ENCODE results near the gene CBFA2T2.
"Not testable (repeated sequence)": the region's sequence is repeated elsewhere in the genome, so short reads cannot be mapped to it uniquely, and the experiment has no call there.

Gene CBFA2T2

GRCh38 chr20:33499355-33499754 lies 9.5 kb downstream of the CBFA2T2 start:
- TF ChIP-seq CTCF (IDR thresholded peaks at IDR 0.05; ENCODE audit: control insufficient read depth, insufficient read depth, low read depth, low read length, missing control alignments), result no peak
- no peak for DNase-seq (ENCODE audit: low read depth)
- H3K4me3 ChIP-seq (ENCODE audit: control insufficient read depth, low read depth, low read length), result no peak overlapping the region

DNA sequence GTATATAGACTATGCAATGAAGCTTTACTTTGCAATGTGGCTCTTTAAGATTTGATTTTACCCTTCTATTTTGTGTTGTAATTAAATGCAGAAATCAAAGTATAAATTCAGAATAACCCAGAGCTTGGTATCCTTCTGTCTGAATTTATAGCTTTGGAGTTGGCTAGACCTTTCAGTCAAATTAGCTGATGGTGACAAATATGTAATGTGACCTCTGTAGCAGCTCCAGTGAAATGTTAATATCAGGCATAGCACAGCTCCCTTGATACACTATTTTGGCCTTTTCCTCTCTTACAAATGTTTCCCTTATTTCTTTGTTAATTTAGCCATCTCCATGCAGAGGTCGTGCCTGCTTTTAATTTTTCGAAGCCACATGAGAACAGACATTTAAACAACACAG lies 11.1 kb downstream of the CBFA2T2 start:
- no peak for TF ChIP-seq CTCF (IDR thresholded peaks at IDR 0.05; ENCODE audit: control insufficient read depth, insufficient read depth, low read depth, low read length, missing control alignments)
- no peak for DNase-seq (ENCODE audit: low read depth)
- H3K4me3 ChIP-seq (ENCODE audit: control insufficient read depth, low read depth, low read length), result no peak overlapping the region

DNA sequence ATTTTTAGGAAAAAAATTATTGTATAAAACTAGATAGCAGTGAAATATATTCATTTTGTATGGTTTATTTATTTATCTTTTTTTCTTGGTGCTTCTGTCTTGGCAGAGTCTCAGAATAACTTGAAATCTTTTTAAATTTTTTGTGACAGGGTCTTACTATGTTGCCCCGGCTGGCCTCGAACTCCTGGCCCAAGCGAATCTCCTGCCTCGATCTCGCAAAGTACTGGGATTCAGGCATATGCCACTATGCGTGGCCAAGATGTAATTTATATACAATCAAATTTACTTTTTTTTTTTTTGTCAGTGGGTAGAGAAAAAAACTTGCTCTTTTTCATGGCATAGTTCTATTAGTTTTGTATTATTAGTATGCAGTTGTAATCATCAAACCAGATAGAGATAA lies 13.7 kb downstream of the CBFA2T2 start:
- TF ChIP-seq CTCF (IDR thresholded peaks at IDR 0.05; ENCODE audit: control insufficient read depth, insufficient read depth, low read depth, low read length, missing control alignments), result no peak
- no peak for DNase-seq (ENCODE audit: low read depth)
- no peak overlapping the region for H3K4me3 ChIP-seq (ENCODE audit: control insufficient read depth, low read depth, low read length)

DNA sequence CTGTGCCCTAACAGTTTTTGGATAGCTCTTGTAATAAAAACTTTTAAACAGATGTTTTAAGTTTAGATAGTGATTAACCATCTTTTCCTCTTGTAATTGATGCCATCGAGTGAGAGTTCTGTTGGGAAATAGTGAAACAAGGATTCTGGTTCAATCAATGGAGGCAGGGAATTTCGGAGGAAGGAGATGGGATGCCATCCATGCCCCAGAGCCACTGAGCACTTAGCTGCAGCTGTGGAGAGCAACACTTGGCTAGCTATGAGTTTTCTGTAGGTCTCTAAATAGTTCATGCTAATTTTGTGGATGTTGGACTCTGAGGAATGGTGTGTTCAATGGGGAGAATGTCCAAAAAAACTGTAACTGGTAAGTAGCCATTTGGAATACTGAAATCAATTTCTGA lies 16.7 kb downstream of the CBFA2T2 start:
- H3K4me3 ChIP-seq (ENCODE audit: control insufficient read depth, low read depth, low read length), result no peak overlapping the region
- TF ChIP-seq CTCF (IDR thresholded peaks at IDR 0.05; ENCODE audit: control insufficient read depth, insufficient read depth, low read depth, low read length, missing control alignments), result no peak
- no peak for DNase-seq (ENCODE audit: low read depth)

GRCh38 chr20:33507461-33507860 lies 17.6 kb downstream of the CBFA2T2 start:
- no peak overlapping the region for H3K4me3 ChIP-seq (ENCODE audit: control insufficient read depth, low read depth, low read length)
- TF ChIP-seq CTCF (IDR thresholded peaks at IDR 0.05; ENCODE audit: control insufficient read depth, insufficient read depth, low read depth, low read length, missing control alignments), result no peak
- DNase-seq (ENCODE audit: low read depth), result no peak

DNA sequence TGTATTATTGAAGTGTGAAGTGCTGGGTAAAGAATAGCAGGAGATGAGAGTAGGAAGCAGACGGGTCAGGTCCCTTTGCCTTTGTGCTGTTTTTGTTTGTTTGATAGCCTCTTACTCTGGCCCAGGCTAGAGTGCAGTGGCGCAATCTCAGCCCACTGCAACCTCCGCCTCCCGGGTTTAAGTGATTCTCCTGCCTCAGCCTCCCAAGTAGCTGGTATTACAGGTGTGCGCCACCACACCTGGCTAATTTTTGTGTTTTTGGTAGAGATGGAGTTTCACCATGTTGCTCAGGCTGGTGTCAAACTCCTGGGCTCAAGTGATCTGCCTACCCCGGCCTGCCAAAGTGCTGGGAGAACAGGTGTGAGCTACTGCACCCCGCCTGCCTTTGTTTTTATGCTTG lies 18.1 kb downstream of the CBFA2T2 start:
- not testable (repeated sequence) for DNase-seq (ENCODE audit: low read depth); H3K4me3 ChIP-seq (ENCODE audit: control insufficient read depth, low read depth, low read length)

- DNase-seq (ENCODE audit: low read depth); H3K4me3 ChIP-seq (ENCODE audit: control insufficient read depth, low read depth, low read length): not testable (repeated sequence)
Measured at GRCh38 chr20:33509057-33509456, 19.2 kb downstream of the CBFA2T2 start.

DNA sequence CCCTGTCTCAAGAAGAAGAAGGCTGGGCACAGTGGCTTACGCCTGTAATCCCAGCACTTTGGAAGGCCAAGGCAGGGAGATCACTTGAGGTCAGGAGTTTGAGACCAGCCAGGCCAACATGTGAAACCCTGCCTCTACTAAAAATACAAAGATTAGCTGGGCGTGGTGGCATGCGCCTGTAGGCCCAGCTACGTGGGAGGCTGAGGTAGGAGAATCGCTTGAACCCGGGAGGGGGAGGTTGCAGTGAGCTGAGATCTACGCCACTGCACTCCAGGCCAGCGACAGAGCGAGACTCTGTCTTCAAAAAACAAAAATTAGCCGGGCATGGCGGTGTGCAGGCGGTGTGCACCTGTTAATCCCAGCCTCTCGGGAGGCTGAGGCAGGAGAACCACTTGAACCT lies 22.0 kb downstream of the CBFA2T2 start:
- not testable (repeated sequence) for H3K4me3 ChIP-seq (ENCODE audit: control insufficient read depth, low read depth, low read length); DNase-seq (ENCODE audit: low read depth)
